Body of pancreas (tissue), 4 donors: Measurements from ENCODE around the gene GABRA4.

ENCODE experiments used
- POLR2A ChIP-seq, 3 donors: fragments of 450-650 bp; IDR thresholded peaks; one replicate each; pipeline ENCODE4 v1.6.1; 2016; ENCODE audit warnings: antibody characterized with exemption in 3 of 3, mild to moderate bottlenecking in 2 of 3
- TF ChIP-seq, protein P1 (sequence below), 7 experiments: fragments of 450-650 bp in 4 of 7; fragments of 200-600 bp in 3 of 7; sonication (generic) in 3 of 7; IDR thresholded peaks; one replicate each; pipeline ENCODE4 v1.5.1; 2016 to 2019; ENCODE audit warnings: antibody characterized with exemption in 7 of 7

DNA sequence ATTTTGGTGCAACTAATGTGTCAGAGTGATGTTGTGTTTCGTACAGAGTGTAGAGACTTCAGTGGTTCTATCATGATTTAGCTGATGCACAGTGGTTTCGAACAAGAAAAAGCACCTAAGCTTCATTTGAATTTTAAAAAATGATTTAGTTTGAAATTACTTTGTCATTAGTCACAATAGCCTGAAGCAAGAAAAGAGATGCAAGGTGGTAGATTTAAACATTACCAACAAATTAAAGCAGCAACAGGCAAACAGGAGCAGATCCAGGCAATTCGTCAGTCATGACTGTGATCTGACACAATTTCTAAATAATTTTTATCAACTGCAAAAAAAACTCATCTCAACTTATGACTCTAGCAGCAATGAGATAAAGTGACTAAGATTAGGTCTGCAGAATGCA, 59.7 kb downstream of the GABRA4 start:
- TF ChIP-seq, protein P1, sequence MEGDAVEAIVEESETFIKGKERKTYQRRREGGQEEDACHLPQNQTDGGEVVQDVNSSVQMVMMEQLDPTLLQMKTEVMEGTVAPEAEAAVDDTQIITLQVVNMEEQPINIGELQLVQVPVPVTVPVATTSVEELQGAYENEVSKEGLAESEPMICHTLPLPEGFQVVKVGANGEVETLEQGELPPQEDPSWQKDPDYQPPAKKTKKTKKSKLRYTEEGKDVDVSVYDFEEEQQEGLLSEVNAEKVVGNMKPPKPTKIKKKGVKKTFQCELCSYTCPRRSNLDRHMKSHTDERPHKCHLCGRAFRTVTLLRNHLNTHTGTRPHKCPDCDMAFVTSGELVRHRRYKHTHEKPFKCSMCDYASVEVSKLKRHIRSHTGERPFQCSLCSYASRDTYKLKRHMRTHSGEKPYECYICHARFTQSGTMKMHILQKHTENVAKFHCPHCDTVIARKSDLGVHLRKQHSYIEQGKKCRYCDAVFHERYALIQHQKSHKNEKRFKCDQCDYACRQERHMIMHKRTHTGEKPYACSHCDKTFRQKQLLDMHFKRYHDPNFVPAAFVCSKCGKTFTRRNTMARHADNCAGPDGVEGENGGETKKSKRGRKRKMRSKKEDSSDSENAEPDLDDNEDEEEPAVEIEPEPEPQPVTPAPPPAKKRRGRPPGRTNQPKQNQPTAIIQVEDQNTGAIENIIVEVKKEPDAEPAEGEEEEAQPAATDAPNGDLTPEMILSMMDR (IDR thresholded peaks at IDR 0.05), result no peak
- TF ChIP-seq POLR2A (IDR thresholded peaks at IDR 0.05), result no peak
